Cardiac muscle cell (in vitro differentiated cells and primary cell): ENCODE data around the gene USP27X. TPM values are rescaled to one million over a fixed set of nuclear protein-coding genes. Genes with fewer than 3 reads are reported as not detected.

Source experiments
- DNase-seq, 2 donors: peaks; one replicate each; pipeline versions ENCODE4 v3.0.0 to v3.0.0-alpha.2; 2010 to 2017; ENCODE audit warnings: low read depth in 1 of 2, low spot score in 1 of 2
- H3K27ac ChIP-seq: fragments of 200-600 bp; sonication (generic); 2 replicates; pipeline ENCODE4 v1.5.1; 2016
- H3K27me3 ChIP-seq: fragments of 200-600 bp; sonication (generic); 2 replicates; pipeline ENCODE4 v1.6.0; 2016; ENCODE audit warnings: control low read depth
- H3K36me3 ChIP-seq: fragments of 200-600 bp; sonication (generic); 2 replicates; pipeline ENCODE4 v1.5.1; 2016; ENCODE audit warnings: control low read depth
- H3K4me1 ChIP-seq: fragments of 200-600 bp; sonication (generic); 2 replicates; pipeline ENCODE4 v1.8.1; 2017; ENCODE audit warnings: low read depth, mild to moderate bottlenecking, mixed run types
- H3K4me3 ChIP-seq: fragments of 200-600 bp; sonication (generic); 2 replicates; pipeline ENCODE4 v1.5.1; 2016; ENCODE audit warnings: mild to moderate bottlenecking
- H3K9me3 ChIP-seq: fragments of 200-600 bp; sonication (generic); 2 replicates; pipeline ENCODE4 v1.5.1; 2017; ENCODE audit warnings: low read depth, mild to moderate bottlenecking, control low read depth
- polyA plus RNA-seq: library from polyadenylated mRNA; unstranded; fragments of >200 nt; fragmentation: Nextera tagmentation; extraction: Ambion mirVana; gene quantifications from 2 replicates; pipeline ENCODE4 v1.2.1, GENCODE V29; 2016
- total RNA-seq: library from RNA; depleted of rRNA; stranded (reverse); fragments of >200 nt; gene quantifications from 2 replicates; pipeline ENCODE4 v1.2.3, GENCODE V29; 2016
- TF ChIP-seq, protein P1 (sequence below): IDR thresholded peaks from 2 replicates; pipeline ENCODE4 v1.5.1; 2012; ENCODE audit warnings: low read depth, mild to moderate bottlenecking, low read length

The USP27X gene
- total and polyA plus RNA-seq, 2 experiments from 2014 or later = 1.8 to 3.8 TPM

DNA sequence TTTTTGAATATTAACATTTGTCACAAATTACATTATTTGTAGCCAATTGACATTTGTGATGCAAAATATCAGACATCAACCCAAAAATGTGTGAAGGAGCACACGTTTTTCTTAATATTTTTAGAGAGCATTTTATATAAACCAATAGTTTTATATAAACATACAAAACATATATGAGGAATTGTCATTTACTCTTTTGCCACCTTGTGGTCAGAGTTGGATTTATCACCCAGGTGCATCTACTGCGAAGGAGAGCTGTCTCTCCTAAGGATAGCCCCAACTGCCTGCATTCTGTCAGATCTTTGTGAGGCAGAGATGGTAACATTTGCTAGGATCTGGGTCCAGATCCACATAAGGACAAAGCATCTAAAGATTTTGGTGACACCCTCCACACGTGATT lies 2.5 kb upstream of the USP27X start:
- no peak overlapping the region for H3K4me3 ChIP-seq
- no peaks in the 10 kb centered on the region for H3K4me1 ChIP-seq
- no peaks in the 10 kb centered on the region for H3K27me3 ChIP-seq
- DNase-seq = peak; percentile 24 to 26
- TF ChIP-seq, protein P1, sequence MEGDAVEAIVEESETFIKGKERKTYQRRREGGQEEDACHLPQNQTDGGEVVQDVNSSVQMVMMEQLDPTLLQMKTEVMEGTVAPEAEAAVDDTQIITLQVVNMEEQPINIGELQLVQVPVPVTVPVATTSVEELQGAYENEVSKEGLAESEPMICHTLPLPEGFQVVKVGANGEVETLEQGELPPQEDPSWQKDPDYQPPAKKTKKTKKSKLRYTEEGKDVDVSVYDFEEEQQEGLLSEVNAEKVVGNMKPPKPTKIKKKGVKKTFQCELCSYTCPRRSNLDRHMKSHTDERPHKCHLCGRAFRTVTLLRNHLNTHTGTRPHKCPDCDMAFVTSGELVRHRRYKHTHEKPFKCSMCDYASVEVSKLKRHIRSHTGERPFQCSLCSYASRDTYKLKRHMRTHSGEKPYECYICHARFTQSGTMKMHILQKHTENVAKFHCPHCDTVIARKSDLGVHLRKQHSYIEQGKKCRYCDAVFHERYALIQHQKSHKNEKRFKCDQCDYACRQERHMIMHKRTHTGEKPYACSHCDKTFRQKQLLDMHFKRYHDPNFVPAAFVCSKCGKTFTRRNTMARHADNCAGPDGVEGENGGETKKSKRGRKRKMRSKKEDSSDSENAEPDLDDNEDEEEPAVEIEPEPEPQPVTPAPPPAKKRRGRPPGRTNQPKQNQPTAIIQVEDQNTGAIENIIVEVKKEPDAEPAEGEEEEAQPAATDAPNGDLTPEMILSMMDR = peak; percentile 35
- H3K36me3 ChIP-seq = no peaks in the 10 kb centered on the region
- H3K9me3 ChIP-seq = no peaks in the 10 kb centered on the region
- H3K27ac ChIP-seq = no peak overlapping the region

DNA sequence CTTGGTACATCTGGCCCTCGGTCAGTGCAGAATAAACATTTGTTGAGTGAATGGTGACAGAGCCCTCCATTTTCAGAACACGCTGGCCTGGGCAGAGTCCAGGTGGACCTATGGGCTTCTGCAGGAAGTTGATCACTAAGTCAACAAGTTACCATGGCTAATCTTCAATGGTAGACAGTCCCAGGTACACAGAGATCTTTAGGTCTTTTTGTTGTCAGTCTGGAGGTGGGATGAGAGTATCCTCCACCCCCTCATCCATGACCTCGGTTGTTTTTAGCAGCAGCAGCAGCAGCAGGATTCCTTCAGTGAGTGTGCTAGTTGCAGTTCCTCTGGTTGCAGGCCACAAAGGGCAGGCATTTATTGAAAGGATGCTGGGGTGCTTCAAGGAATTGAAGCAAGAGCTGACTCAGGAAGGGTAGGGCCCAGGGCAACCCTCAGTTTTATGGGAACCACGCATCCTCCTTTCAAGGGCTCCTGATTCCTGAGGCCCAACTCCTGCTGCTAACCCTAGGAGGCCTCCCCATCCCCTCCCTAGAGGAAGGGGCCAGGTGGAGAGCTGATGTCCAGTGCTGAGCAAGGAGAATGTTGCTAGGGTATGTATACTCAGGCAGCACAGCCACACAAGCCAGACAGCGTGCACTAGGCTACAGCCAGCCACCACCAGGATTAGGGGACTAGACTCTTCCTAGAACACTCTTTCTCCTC lies 1.7 kb upstream of the USP27X start:
- no peaks in the 10 kb centered on the region for H3K9me3 ChIP-seq
- no peaks in the 10 kb centered on the region for H3K4me1 ChIP-seq
- peak overlapping the region; percentile 71 for H3K27ac ChIP-seq
- TF ChIP-seq, protein P1 = no peak
- no peak overlapping the region for H3K4me3 ChIP-seq
- no peak for DNase-seq
- no peaks in the 10 kb centered on the region for H3K27me3 ChIP-seq
- no peaks in the 10 kb centered on the region for H3K36me3 ChIP-seq

DNA sequence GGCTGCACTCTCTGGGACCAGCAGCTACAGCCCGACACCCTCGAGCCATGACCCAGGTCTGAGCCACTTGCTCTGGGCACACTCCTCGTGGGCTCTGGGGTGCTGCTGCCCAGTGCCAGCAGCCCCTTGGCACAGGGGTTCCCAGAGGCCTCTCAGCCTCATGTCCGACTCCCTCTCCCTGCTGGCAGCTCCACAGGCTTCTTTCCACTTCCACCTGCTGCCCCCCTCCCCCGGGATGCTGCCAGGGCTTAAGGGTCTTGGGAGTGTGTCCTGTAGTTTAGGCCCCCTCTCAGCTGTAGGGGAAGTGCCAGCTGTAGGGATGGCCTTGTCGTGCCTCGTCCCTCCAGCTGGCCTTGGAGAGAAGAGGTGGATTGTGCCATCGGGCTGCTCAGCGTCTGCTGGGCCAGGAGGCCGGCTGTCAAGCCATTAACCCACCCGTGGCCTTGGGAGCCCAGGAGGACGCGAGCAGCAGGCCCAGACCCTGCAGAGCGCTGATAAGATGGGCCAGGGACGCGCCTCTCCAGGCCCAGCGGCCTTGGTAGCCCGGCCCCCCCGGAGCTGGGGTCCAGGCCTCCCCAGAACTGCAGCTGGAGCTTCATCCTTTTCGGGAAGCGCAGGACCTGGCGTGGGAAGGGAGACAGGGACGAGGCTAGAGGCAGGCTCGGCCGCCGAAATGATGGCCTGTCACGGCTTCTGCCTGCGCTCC lies 1.0 kb upstream of the USP27X start:
- Histone ChIP-seq H3K4me1 (no peaks in the 10 kb centered on the region), H3K27ac (peak overlapping the region; percentile 71), H3K36me3 (no peaks in the 10 kb centered on the region), H3K9me3 (no peaks in the 10 kb centered on the region), H3K27me3 (no peaks in the 10 kb centered on the region), H3K4me3 (peak overlapping the region; percentile 50)
- TF ChIP-seq, protein P1 = no peak
- DNase-seq = no peak

DNA sequence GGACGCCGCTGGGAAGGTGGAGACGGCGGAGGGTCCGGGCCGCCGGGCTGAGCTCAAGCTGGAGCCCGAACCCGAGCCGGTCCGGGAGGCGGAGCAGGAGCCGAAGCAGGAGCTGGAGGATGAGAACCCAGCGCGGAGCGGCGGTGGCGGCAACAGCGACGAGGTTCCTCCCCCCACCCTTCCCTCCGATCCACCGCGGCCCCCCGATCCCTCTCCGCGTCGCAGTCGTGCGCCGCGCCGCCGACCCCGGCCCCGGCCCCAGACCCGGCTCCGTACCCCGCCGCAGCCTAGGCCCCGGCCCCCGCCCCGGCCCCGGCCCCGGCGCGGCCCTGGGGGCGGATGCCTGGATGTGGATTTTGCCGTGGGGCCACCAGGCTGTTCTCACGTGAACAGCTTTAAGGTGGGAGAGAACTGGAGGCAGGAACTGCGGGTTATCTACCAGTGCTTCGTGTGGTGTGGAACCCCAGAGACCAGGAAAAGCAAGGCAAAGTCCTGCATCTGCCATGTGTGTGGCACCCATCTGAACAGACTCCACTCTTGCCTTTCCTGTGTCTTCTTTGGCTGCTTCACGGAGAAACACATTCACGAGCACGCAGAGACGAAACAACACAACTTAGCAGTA lies 483 bp downstream of the USP27X start:
- Histone ChIP-seq H3K36me3 (no peaks in the 10 kb centered on the region), H3K27me3 (no peaks in the 10 kb centered on the region), H3K4me1 (no peaks in the 10 kb centered on the region), H3K4me3 (peak overlapping the region; percentile 50), H3K9me3 (no peaks in the 10 kb centered on the region), H3K27ac (peak overlapping the region; percentile 71)
- TF ChIP-seq, protein P1 = no peak
- DNase-seq = peak; percentile 1 to 32

DNA sequence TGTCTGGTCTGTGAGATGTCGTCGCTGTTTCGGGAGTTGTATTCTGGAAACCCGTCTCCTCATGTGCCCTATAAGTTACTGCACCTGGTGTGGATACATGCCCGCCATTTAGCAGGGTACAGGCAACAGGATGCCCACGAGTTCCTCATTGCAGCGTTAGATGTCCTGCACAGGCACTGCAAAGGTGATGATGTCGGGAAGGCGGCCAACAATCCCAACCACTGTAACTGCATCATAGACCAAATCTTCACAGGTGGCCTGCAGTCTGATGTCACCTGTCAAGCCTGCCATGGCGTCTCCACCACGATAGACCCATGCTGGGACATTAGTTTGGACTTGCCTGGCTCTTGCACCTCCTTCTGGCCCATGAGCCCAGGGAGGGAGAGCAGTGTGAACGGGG lies 1.4 kb downstream of the USP27X start:
- Histone ChIP-seq H3K4me3 (no peak overlapping the region), H3K9me3 (no peaks in the 10 kb centered on the region), H3K27me3 (no peaks in the 10 kb centered on the region), H3K27ac (no peak overlapping the region), H3K4me1 (no peaks in the 10 kb centered on the region), H3K36me3 (no peaks in the 10 kb centered on the region)
- TF ChIP-seq, protein P1 = no peak
- DNase-seq = no peak
